HG02981 (cell line): ENCODE results near the gene DMRT1.

Experiments used
- ATAC-seq: cut with Tn5 transposase; IDR thresholded peaks from one replicate; pipeline ENCODE4 v1.9.1; 2021; ENCODE audit warnings: mild to moderate bottlenecking, moderate library complexity; ENCODE audit not compliant: unreplicated experiment

The DMRT1 gene

GRCh38 chr9:969310-970150 lies 128.0 kb downstream of the DMRT1 start:
- no peak for ATAC-seq

GRCh38 chr9:970151-970996 lies 128.9 kb downstream of the DMRT1 start:
- ATAC-seq, result no peak

GRCh38 chr9:971901-972500 lies 130.5 kb downstream of the DMRT1 start:
- no peak for ATAC-seq

- ATAC-seq, result no peak
Measured at GRCh38 chr9:972501-973294, 131.2 kb downstream of the DMRT1 start.

- ATAC-seq, result no peak
Measured at GRCh38 chr9:973295-973834, 131.9 kb downstream of the DMRT1 start.

GRCh38 chr9:974031-974995 lies 132.8 kb downstream of the DMRT1 start:
- no peak for ATAC-seq

- no peak for ATAC-seq
Measured at GRCh38 chr9:974996-975739, 133.7 kb downstream of the DMRT1 start.

GRCh38 chr9:975740-976257 lies 134.3 kb downstream of the DMRT1 start:
- ATAC-seq, result no peak

- no peak for ATAC-seq
Measured at GRCh38 chr9:976258-976942, 134.9 kb downstream of the DMRT1 start, which contains the start of gene DMRT3. TSS of gene DMRT3 (plus strand) at chr9:976655. CDS start at chr9:977002, 347 bp downstream.

GRCh38 chr9:976943-977837 lies 135.7 kb downstream of the DMRT1 start:
- no peak for ATAC-seq

- no peak for ATAC-seq
Measured at GRCh38 chr9:977838-978830, 136.6 kb downstream of the DMRT1 start.

GRCh38 chr9:979983-980382 lies 138.5 kb downstream of the DMRT1 start:
- ATAC-seq, result no peak

GRCh38 chr9:980640-981039 lies 139.1 kb downstream of the DMRT1 start:
- no peak for ATAC-seq

GRCh38 chr9:981491-981898 lies 140.0 kb downstream of the DMRT1 start:
- no peak for ATAC-seq

GRCh38 chr9:982394-983230 lies 141.1 kb downstream of the DMRT1 start:
- no peak for ATAC-seq
